M059J (cell line): ENCODE measurements around the gene DISP2. TPM values are rescaled to one million over a fixed set of nuclear protein-coding genes. Genes with fewer than 3 reads are reported as not detected.

Experiments
- DNase-seq: peaks from one replicate; pipeline ENCODE4 v3.0.0-alpha.2; 2012; ENCODE audit warnings: low read depth
- total RNA-seq: library from RNA; depleted of rRNA; stranded (reverse); fragments of >200 nt; shearing (Covaris generic); gene quantifications from 2 replicates; pipeline ENCODE4 v1.2.3, GENCODE V29; 2014

Gene DISP2
- total RNA-seq, 1 experiment from 2014 or later = 0.49 TPM

DNA sequence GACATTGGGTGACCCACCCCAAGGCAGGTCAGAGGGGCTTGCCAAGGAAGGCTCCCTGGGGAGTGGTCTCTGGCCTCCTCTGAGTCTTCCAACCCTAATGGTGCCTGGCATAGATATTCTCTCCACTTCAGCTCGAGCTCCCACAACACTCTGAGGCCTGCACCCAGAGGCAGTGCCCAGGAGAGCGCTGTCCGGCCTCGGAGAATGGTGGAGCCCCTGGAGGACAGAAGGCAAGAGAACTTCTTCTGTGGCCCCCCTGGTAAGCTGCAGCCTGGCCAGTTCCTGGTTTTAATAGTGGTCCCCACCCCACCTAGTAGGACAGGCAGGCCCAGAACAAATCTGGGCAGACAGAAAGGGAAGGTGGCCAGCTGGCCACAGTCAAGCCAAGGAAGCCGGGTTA, 7.0 kb downstream of the DISP2 start:
- no peak for DNase-seq

- no peak for DNase-seq
Observed at GRCh38 chr15:40365624-40366456, 7.8 kb downstream of the DISP2 start.

- no peak for DNase-seq
Observed at GRCh38 chr15:40366457-40367370, 8.7 kb downstream of the DISP2 start.

- no peak for DNase-seq
Observed at GRCh38 chr15:40367371-40367685, 9.3 kb downstream of the DISP2 start.

GRCh38 chr15:40367686-40368611, 9.9 kb downstream of the DISP2 start:
- peak; percentile 81 for DNase-seq

DNA sequence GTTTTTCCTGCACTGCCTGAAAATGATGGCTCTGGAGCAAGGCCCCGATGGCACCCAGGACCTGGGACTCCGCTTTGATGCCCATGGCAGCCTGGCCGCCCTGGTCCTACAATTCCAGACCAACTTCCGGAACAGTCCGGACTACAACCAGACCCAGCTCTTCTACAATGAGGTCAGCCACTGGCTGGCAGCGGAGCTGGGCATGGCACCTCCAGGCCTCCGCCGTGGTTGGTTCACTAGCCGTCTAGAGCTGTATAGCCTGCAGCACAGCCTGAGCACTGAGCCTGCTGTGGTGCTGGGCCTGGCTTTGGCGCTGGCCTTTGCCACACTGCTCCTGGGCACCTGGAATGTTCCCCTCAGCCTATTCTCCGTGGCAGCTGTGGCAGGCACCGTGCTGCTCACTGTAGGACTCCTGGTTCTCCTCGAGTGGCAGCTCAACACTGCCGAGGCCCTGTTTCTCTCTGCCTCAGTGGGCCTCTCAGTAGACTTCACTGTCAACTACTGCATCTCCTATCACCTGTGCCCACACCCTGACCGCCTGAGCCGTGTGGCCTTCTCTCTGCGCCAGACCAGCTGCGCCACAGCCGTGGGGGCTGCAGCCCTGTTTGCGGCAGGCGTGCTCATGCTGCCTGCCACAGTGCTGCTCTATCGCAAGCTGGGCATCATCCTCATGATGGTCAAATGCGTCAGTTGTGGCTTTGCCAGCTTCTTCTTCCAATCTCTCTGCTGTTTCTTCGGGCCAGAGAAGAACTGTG, 10.9 kb downstream of the DISP2 start:
- no peak for DNase-seq

GRCh38 chr15:40369474-40369869, 11.5 kb downstream of the DISP2 start:
- no peak for DNase-seq

DNA sequence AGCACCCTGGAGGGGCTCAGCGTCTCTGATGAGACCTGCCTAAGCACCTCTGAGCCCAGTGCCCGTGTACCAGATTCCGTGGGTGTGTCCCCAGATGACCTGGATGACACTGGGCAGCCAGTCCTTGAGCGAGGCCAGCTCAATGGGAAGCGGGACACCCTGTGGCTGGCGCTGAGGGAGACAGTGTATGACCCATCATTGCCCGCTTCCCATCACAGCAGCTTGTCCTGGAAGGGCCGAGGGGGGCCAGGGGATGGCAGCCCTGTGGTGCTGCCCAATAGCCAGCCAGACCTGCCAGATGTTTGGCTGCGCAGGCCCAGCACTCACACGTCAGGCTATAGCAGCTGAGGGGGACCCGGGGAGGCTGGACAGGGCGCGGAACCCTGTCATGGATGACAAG, 12.0 kb downstream of the DISP2 start:
- DNase-seq = no peak

- no peak for DNase-seq
Observed at GRCh38 chr15:40372981-40373380, 15.0 kb downstream of the DISP2 start.

DNA sequence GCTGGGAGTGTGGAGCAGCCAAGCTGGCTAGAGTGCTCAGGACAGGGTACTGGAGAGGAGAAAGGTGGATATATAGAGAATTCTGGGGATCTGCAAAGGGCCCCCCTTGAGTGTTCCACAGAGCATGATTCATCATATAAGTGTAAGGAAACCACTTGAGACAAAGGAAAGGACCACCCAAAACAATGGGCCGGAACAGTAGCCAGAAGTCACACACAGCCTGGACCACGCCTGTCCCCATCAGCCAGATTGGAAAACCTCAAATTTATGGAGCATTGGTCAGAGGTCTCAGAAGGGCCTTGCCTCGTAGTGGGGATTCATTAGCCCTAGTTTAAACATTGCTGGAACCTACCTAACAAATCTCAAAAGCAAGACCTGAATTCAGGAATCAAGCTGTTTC, 19.6 kb downstream of the DISP2 start:
- no peak for DNase-seq

- DNase-seq = no peak
Observed at GRCh38 chr15:40379374-40379773, 21.4 kb downstream of the DISP2 start.

DNA sequence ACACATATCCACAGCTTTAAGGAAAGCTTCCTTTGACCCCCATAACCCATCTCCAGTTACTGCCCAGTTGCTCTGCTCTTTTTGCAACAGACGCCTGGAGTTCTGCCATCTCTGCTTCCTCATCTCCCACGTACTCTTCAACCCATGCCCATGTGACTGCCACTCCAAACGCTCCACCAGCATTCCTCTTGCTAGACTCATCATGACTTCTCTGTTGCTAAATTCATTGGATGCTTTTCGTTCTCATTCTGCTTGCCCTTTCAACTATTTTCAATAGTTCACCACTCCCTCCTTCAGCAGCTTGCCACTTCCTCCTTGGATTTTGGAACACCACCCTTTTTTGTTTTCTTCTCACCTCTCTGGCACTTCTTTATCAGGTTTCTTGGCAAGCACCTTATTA, 21.8 kb downstream of the DISP2 start:
- peak; percentile 90 for DNase-seq

DNA sequence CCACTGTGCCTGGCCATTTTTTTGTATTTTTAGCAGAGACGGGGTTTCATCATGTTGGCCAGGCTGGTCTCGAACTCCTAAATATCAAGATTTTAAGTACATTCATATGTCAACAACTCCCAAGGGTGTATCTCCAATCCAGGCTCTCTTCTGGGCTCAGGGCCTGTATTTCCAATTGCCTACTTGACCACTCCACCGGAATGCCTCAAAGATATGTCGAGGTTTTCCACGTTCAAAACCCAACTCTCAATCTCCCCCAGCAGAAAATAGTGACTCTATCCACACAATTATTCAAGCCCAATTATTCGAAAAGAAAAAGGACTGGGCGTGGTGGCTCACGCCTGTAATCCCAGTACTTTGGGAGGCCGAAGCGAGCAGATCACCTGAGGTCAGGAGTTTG, 22.6 kb downstream of the DISP2 start:
- no peak for DNase-seq

- DNase-seq = no peak
Observed at GRCh38 chr15:40381818-40382529, 24.0 kb downstream of the DISP2 start.

GRCh38 chr15:40382580-40383456, 24.8 kb downstream of the DISP2 start, which contains the start of gene KNSTRN:
Gene KNSTRN (plus strand): TSS chr15:40382721. CDS start chr15:40382836, 115 bp downstream.
- DNase-seq = peak; percentile 90

DNA sequence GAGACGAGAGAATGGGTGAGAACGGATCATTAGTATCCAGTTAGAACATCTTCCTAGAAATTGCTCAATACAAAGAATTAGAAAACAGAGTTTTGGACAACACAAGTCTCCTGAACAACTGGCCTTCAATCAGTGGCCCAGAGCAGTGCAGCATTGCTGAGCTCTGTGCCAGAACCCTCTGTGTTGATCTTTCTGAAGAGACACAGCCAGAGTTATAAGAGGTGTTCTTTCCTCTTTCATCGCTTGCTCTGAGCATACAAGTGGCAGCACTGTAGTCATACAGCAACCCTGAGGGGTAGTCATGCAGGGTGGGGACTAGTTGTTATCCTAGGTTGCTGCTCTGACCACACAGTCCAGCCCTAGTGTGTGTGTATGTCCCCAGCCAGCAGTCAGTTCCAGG, 28.5 kb downstream of the DISP2 start:
- no peak for DNase-seq

GRCh38 chr15:40388941-40389823, 31.2 kb downstream of the DISP2 start:
- no peak for DNase-seq
